ENCODE results near the gene PCDHGB5. TPM values are rescaled to one million over a fixed set of nuclear protein-coding genes. Genes with fewer than 3 reads are reported as not detected.
"Not testable (repeated sequence)": the region's sequence is repeated elsewhere in the genome, so short reads cannot be mapped to it uniquely, and the experiment has no call there.

Gene PCDHGB5
- 10 to 100 TPM; 13.3 to 27.4 (median 15.3) TPM for total RNA-seq

DNA sequence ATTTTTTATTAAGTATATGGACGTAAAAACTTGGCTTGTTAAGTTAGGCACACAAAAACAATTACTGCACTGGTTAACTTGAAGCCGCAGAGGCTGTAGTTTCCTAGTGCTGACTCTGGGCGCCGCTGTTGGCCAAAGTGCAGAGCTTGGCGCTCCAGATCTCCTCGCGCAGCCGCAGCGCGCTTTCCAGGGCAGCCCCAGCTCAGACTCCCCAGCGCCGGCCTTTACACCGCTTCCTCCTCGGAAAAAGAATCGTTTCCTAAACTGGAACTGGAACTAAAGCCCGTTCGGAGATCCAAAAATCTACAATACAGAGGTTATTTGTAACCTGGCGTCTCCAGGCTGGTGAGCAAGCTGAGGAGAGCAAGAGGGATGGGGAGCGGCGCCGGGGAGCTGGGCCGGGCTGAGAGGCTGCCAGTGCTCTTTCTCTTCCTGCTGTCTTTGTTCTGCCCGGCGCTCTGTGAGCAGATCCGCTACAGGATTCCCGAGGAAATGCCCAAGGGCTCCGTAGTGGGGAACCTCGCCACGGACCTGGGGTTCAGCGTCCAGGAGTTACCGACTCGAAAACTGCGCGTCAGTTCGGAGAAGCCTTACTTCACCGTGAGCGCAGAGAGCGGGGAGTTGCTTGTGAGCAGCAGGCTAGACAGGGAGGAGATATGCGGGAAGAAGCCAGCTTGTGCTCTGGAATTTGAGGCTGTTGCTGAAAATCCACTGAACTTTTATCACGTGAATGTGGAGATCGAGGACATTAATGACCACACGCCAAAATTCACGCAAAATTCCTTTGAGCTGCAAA is at the start of gene PCDHGB5:
Gene PCDHGB5 (plus strand): TSS at position 192 of the 796 bp plus-strand sequence. CDS start 181 bp downstream, at position 373.
- TF ChIP-seq, protein P1, sequence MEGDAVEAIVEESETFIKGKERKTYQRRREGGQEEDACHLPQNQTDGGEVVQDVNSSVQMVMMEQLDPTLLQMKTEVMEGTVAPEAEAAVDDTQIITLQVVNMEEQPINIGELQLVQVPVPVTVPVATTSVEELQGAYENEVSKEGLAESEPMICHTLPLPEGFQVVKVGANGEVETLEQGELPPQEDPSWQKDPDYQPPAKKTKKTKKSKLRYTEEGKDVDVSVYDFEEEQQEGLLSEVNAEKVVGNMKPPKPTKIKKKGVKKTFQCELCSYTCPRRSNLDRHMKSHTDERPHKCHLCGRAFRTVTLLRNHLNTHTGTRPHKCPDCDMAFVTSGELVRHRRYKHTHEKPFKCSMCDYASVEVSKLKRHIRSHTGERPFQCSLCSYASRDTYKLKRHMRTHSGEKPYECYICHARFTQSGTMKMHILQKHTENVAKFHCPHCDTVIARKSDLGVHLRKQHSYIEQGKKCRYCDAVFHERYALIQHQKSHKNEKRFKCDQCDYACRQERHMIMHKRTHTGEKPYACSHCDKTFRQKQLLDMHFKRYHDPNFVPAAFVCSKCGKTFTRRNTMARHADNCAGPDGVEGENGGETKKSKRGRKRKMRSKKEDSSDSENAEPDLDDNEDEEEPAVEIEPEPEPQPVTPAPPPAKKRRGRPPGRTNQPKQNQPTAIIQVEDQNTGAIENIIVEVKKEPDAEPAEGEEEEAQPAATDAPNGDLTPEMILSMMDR (IDR thresholded peaks at IDR 0.05), result peak; percentile 25 to 42
- not testable (repeated sequence) for H3K4me1 ChIP-seq; H3K36me3 ChIP-seq; DNase-seq (ENCODE audit: low spot score in 2 of 2); H3K27ac ChIP-seq; H3K27me3 ChIP-seq
- 7% methylated on average over 25 of the region's 43 CpGs for WGBS
- H3K4me3 ChIP-seq, result peak within 1 kb of the TSS; percentile 20
- H3K9me3 ChIP-seq, result peaks cover 65% of the 10 kb centered on the region

DNA sequence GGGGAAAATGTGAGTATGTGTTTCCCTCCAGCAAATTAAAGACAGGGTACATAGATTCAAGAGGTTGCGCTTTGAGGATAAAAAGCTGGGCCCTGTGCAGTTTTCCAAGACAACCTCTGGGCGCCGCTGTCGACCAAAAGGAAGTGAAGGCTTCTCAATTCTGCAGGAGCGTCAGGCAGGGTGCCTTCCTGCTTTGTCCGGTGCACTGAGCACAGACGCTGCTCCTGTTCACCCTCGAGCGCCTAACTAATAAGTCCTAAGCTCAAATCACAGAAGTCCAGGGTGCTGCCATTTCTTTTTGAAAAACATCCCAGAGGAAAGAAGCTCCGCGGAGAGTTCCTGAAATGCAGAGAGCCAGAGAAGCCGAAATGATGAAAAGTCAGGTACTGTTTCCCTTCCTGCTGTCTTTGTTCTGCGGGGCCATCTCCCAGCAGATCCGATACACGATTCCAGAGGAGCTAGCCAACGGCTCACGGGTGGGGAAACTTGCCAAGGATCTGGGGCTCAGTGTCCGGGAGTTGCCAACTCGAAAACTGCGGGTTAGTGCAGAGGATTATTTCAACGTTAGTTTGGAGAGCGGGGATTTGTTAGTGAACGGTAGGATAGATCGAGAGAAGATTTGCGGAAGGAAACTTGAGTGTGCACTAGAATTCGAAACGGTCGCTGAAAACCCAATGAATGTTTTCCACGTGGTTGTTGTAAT is 47.7 kb upstream of the PCDHGB5 start, which contains the start of gene PCDHGB1:
Gene PCDHGB1 (plus strand): TSS at position 183 of the 703 bp plus-strand sequence. CDS start 162 bp downstream, at position 345.
- no peaks in the 10 kb centered on the region for H3K27me3 ChIP-seq
- WGBS, result 25% methylated on average over 29 of the region's 29 CpGs
- H3K4me3 ChIP-seq, result peak within 1 kb of the TSS; percentile 19
- H3K4me1 ChIP-seq, result no peaks in the 10 kb centered on the region
- TF ChIP-seq POLR2A (IDR thresholded peaks at IDR 0.05), result no peak
- no peak for TF ChIP-seq POLR2AphosphoS5 (IDR thresholded peaks at IDR 0.05)
- no peak for TF ChIP-seq EP300 (IDR thresholded peaks at IDR 0.05)
- TF ChIP-seq, protein P1 (IDR thresholded peaks at IDR 0.05), result peak in 1 of 2 donors; percentile 13
- DNase-seq (ENCODE audit: low spot score in 2 of 2), result no peak
- H3K27ac ChIP-seq, result no peak within 1 kb of the TSS
- H3K36me3 ChIP-seq, result no peaks in the 10 kb centered on the region
- peaks cover 34% of the 10 kb centered on the region for H3K9me3 ChIP-seq

- H3K4me3 ChIP-seq, result no peak overlapping the region
- WGBS, result 45% methylated on average over 22 of the region's 36 CpGs
- no peaks in the 10 kb centered on the region for H3K4me1 ChIP-seq
- TF ChIP-seq, protein P1 (IDR thresholded peaks at IDR 0.05), result no peak
- TF ChIP-seq POLR2AphosphoS5 (IDR thresholded peaks at IDR 0.05) (no peak), POLR2A (IDR thresholded peaks at IDR 0.05) (no peak), EP300 (IDR thresholded peaks at IDR 0.05) (no peak)
- DNase-seq (ENCODE audit: low spot score in 2 of 2), result no peak
- H3K9me3 ChIP-seq, result peaks cover 37% of the 10 kb centered on the region
- no peaks in the 10 kb centered on the region for H3K36me3 ChIP-seq
- no peak overlapping the region for H3K27ac ChIP-seq
- H3K27me3 ChIP-seq, result no peaks in the 10 kb centered on the region
Observed at GRCh38 chr5:141351591-141351990, 46.2 kb upstream of the PCDHGB5 start.

- no peaks in the 10 kb centered on the region for H3K36me3 ChIP-seq
- no peak within 1 kb of the TSS for H3K27ac ChIP-seq
- H3K4me3 ChIP-seq, result peak within 1 kb of the TSS; percentile 29
- no peaks in the 10 kb centered on the region for H3K27me3 ChIP-seq
- no peak for DNase-seq (ENCODE audit: low spot score in 2 of 2)
- 14% methylated on average over 22 of the region's 29 CpGs for WGBS
- TF ChIP-seq, protein P1 (IDR thresholded peaks at IDR 0.05), result no peak
- TF ChIP-seq POLR2A (IDR thresholded peaks at IDR 0.05), result no peak
- TF ChIP-seq POLR2AphosphoS5 (IDR thresholded peaks at IDR 0.05), result no peak
- TF ChIP-seq EP300 (IDR thresholded peaks at IDR 0.05), result no peak
- H3K9me3 ChIP-seq, result peaks cover 55% of the 10 kb centered on the region
- H3K4me1 ChIP-seq, result no peaks in the 10 kb centered on the region
Observed at GRCh38 chr5:141354900-141355469, 42.8 kb upstream of the PCDHGB5 start, which contains the start of gene PCDHGA4. PCDHGA4 (plus strand) TSS chr5:141355021; CDS start chr5:141355108, 87 bp downstream.

- H3K9me3 ChIP-seq, result peaks cover 56% of the 10 kb centered on the region
- no peaks in the 10 kb centered on the region for H3K4me1 ChIP-seq
- H3K36me3 ChIP-seq, result no peaks in the 10 kb centered on the region
- no peak for DNase-seq (ENCODE audit: low spot score in 2 of 2)
- TF ChIP-seq EP300 (IDR thresholded peaks at IDR 0.05) (no peak), POLR2AphosphoS5 (IDR thresholded peaks at IDR 0.05) (no peak), POLR2A (IDR thresholded peaks at IDR 0.05) (no peak)
- TF ChIP-seq, protein P1 (IDR thresholded peaks at IDR 0.05), result no peak
- peak overlapping the region; percentile 29 for H3K4me3 ChIP-seq
- H3K27me3 ChIP-seq, result no peaks in the 10 kb centered on the region
- WGBS, result 64% methylated on average over 16 of the region's 24 CpGs
- H3K27ac ChIP-seq, result no peak overlapping the region
Observed at GRCh38 chr5:141355641-141356040, 42.1 kb upstream of the PCDHGB5 start.

Data from suprapubic skin (tissue), 4 donors.